GM12801 (cell line): ENCODE data around the gene SYCP2.

Experiments used
- TF ChIP-seq, protein P1 (sequence below): IDR thresholded peaks from one replicate; pipeline ENCODE4 v1.5.1; 2011; ENCODE audit warnings: control low read depth; ENCODE audit not compliant: insufficient read length; ENCODE audit errors: extremely low read depth

Gene SYCP2

DNA sequence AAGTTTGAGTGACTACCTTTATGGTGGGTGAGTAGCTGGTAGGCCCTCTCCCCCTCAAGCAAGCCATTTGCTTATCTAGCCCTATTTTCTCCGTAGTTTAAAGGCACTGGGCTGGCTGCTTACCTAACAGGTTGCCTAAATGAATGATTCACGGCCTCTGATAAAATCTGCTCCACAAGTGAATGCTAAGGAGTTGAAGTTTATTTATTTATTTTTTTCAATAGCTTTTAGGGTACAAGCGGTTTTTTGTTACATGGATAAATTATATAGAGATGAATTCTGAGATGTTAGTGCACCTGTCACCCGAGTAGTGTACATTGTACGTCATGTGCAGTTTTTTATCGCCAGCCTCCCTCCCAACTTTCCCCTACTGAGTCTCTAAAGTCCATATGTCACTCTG is 16.5 kb upstream of the SYCP2 start:
- TF ChIP-seq, protein P1, sequence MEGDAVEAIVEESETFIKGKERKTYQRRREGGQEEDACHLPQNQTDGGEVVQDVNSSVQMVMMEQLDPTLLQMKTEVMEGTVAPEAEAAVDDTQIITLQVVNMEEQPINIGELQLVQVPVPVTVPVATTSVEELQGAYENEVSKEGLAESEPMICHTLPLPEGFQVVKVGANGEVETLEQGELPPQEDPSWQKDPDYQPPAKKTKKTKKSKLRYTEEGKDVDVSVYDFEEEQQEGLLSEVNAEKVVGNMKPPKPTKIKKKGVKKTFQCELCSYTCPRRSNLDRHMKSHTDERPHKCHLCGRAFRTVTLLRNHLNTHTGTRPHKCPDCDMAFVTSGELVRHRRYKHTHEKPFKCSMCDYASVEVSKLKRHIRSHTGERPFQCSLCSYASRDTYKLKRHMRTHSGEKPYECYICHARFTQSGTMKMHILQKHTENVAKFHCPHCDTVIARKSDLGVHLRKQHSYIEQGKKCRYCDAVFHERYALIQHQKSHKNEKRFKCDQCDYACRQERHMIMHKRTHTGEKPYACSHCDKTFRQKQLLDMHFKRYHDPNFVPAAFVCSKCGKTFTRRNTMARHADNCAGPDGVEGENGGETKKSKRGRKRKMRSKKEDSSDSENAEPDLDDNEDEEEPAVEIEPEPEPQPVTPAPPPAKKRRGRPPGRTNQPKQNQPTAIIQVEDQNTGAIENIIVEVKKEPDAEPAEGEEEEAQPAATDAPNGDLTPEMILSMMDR, result no peak

DNA sequence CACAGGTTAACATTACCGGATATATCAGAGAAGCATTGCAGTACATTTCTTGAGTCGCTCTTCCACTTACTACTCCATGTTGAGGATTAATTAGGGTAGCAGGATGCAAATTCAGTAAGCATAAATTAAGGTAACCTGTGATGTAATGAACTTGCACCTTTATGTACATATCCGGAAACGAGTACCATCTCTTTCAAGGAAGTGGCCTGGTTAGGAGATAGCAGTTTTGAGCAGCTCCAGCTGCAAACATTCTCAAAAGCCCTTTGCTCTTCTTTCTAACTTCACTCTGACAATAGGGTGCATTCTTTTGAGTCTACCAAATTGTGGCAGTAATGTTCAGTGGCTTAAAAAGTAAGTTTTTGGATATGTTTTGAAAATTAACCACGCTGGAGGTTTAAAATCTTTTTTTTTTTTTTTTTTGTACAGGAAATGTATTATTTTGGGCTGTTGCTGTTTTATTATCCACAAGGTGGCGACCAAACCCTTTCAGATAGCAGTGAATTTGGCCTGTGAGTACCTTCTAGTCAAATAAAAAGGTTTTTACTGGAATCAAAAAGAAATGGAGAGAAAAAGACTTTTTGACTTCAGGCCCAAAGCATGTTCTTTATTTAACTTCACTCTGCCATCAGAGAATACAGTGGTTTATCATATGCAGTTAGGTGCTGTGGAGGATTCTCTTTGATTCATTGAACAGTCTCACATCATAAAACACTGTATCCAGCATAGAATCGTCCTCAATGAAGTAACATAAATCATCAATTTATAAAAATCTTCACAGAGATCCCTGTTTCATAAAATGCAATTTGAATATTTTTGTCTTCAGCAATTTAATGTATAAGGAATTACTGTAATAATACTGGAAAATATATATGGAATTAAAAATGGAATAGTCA is 15.6 kb upstream of the SYCP2 start:
- TF ChIP-seq, protein P1, result no peak

DNA sequence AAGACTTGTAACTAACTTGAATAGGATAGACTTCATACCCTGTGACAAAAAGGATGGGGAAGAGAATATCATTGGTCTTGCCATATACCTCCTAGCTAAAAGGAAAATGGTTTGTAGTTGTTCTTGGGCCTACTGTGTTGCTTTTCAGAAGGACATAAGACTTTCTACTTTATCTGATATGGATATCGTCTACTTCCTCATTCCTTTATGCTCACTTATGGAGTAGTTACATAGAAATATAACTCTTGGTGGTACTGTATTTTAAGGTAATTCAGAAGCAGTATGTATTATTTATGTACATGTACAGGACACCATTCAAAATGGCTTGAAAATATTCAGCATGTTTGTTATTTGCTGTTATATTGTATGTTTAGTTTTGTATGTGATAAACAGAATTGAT is 14.8 kb upstream of the SYCP2 start:
- TF ChIP-seq, protein P1, result no peak

DNA sequence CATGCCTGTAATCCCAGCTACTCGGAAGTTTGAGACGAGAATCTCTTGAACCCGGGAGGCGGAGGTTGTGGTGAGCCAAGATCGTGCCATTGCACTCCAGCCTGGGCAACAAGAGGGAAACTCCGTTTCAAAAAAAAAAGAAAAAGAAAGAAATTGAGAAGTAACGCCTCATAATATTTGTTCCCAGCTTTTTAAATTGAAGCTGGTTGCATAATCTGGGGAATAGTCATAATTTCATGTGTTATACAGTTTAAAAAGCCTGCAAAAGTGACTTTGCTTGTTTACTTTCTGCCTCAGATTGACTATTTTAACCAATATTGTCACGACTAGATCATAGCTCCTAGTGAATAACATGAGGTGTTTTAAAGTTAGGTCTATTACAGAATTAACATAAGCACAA is 13.9 kb upstream of the SYCP2 start:
- TF ChIP-seq, protein P1, result no peak

DNA sequence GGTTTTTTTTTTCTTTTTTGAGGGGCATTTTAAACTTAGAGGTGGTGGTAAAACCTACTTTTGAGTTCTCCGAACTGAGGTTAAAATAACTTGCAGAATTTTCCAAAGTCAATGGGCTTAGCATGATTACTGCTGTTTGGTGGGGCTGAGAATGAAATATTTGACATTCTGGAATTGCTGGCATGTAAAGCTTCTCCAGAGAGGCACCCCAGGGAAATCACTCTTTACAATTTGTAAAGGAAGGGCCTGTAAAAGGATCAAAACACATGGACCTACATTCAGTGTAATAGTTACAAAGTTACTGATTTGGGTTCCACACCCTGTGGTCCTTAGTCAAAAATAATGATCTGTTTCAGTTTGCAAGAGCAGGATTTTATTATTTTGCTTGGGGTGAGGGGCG is 12.3 kb upstream of the SYCP2 start:
- TF ChIP-seq, protein P1, result no peak

DNA sequence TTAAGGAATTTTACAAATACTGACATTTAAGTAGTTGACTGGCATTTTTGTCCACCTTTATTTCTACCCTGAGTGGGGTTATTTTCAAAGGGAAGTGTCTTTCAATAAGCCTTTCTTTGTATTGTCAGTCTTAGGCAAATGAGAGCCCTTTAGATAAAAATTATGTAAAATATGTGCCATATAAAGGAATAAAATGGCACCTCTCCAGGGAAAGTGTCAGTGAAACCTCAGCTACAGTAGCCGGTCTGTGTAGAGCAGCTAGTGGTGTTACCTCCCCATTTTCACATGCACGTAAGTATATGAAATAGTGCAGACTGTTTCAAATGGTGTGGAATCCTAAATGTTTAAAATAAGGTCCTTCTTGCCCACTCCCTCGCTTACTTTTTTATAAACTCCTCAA is 11.7 kb upstream of the SYCP2 start:
- TF ChIP-seq, protein P1, result no peak

DNA sequence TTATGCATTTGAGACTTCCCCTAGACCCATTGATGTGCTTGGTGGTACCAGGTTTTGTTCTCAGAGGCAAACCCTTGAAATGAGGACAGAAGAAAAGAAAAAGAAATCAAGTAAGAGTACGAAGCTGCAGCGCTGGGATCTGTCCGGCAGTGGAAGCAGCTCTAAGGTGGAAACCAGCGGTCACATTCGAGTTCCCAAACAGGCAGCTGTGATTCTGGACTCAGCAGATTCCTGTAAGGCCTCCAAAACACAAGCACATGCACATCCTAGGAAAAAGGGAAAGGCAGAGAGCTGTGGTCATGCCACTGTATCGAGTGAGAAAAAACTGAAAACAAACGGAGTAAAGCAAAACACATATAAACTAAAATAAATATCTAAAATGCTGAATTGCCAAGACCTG is 11.3 kb upstream of the SYCP2 start:
- TF ChIP-seq, protein P1, result no peak
